HEK293 (cell line): ENCODE measurements around the gene JPH2.

ENCODE experiments used
- CTCF ChIP-seq: fragments of 450-650 bp; formaldehyde crosslinking; IDR thresholded peaks from 2 replicates; pipeline ENCODE4 v1.5.1; 2016; ENCODE audit warnings: missing biosample characterization, missing genetic modification characterization
- REST ChIP-seq: fragments of 450-650 bp; formaldehyde crosslinking; IDR thresholded peaks from 2 replicates; pipeline ENCODE4 v1.5.1; 2016; ENCODE audit warnings: missing biosample characterization, missing genetic modification characterization
- ZBTB21 ChIP-seq: fragments of 450-650 bp; formaldehyde crosslinking; IDR thresholded peaks from 2 replicates; pipeline ENCODE4 v1.5.1; 2017; ENCODE audit warnings: missing biosample characterization, missing genetic modification characterization
- ZBTB7A ChIP-seq: fragments of 450-650 bp; formaldehyde crosslinking; IDR thresholded peaks from 2 replicates; pipeline ENCODE4 v1.5.1; 2016; ENCODE audit warnings: low read depth, missing biosample characterization, missing genetic modification characterization
- ZBTB8A ChIP-seq: fragments of 450-650 bp; formaldehyde crosslinking; IDR thresholded peaks from 2 replicates; pipeline ENCODE4 v1.5.1; 2016; ENCODE audit warnings: missing biosample characterization, missing genetic modification characterization
- ZNF521 ChIP-seq: fragments of 450-650 bp; formaldehyde crosslinking; IDR thresholded peaks from 2 replicates; pipeline ENCODE4 v1.5.1; 2017; ENCODE audit warnings: missing biosample characterization, mild to moderate bottlenecking, missing genetic modification characterization

- TF ChIP-seq REST (tag by site-specific recombination), result no peak
- no peak for TF ChIP-seq ZBTB21 (tag by site-specific recombination)
- no peak for TF ChIP-seq ZBTB7A
- no peak for TF ChIP-seq ZBTB8A (tag by site-specific recombination)
- TF ChIP-seq ZNF521 (tag by site-specific recombination), result no peak
- TF ChIP-seq CTCF (tag by site-specific recombination), result no peak
These were observed 111.1 kb downstream of the JPH2 start for GRCh38 chr20:44075950-44076232.
